Measurements from ENCODE around the gene CYP2A7. TPM values are rescaled to one million over a fixed set of nuclear protein-coding genes. Genes with fewer than 3 reads are reported as not detected.
"Not testable (repeated sequence)": the region's sequence is repeated elsewhere in the genome, so short reads cannot be mapped to it uniquely, and the experiment has no call there.

CYP2A7 gene
- total RNA-seq, 1 donor from 2014 or later, result not detected

GRCh38 chr19:40826312-40826698, 55.7 kb downstream of the CYP2A7 start:
- intact Hi-C loops (cut with DNase I); DNase-seq; ATAC-seq (ENCODE audit: poor library complexity): not testable (repeated sequence)

- DNase-seq; ATAC-seq (ENCODE audit: poor library complexity); intact Hi-C loops (cut with DNase I): not testable (repeated sequence)
These were observed 56.5 kb downstream of the CYP2A7 start for GRCh38 chr19:40825460-40826095.

Other genes starting within 250 kb of the CYP2A7 start
- 13.5 TPM for gene NUMBL, start 191.6 kb downstream of the CYP2A7 start, total RNA-seq
- 36.1 TPM for gene COQ8B, start 165.3 kb downstream of the CYP2A7 start, total RNA-seq
- gene ITPKC, start 165.1 kb downstream of the CYP2A7 start, total RNA-seq, result 14.7 TPM
- gene ACTMAP, start 131.8 kb downstream of the CYP2A7 start, total RNA-seq, result 5.2 TPM
- 27.7 TPM for gene SNRPA, start 131.0 kb downstream of the CYP2A7 start, total RNA-seq
- gene MIA, start 106.7 kb downstream of the CYP2A7 start, total RNA-seq, result not detected
- 12.6 TPM for gene RAB4B, start 104.0 kb downstream of the CYP2A7 start, total RNA-seq
- gene EGLN2, start 83.0 kb downstream of the CYP2A7 start, total RNA-seq, result 65.4 TPM
- gene CYP2A6, start 31.8 kb downstream of the CYP2A7 start, total RNA-seq, result 0.27 TPM
- gene CYP2B6, start 109.1 kb upstream of the CYP2A7 start, total RNA-seq, result 0.27 TPM
- not detected for gene CYP2A13, start 206.2 kb upstream of the CYP2A7 start, total RNA-seq
- gene CYP2F1, start 232.2 kb upstream of the CYP2A7 start, total RNA-seq, result not detected